HG03064 (cell line): ENCODE measurements around the gene ERICH2.

Experiments
- ATAC-seq: cut with Tn5 transposase; IDR thresholded peaks from one replicate; pipeline ENCODE4 v1.9.1; 2021; ENCODE audit warnings: low read depth; ENCODE audit not compliant: unreplicated experiment

The ERICH2 gene

GRCh38 chr2:170762760-170763159, 7.4 kb upstream of the ERICH2 start:
- no peak for ATAC-seq

DNA sequence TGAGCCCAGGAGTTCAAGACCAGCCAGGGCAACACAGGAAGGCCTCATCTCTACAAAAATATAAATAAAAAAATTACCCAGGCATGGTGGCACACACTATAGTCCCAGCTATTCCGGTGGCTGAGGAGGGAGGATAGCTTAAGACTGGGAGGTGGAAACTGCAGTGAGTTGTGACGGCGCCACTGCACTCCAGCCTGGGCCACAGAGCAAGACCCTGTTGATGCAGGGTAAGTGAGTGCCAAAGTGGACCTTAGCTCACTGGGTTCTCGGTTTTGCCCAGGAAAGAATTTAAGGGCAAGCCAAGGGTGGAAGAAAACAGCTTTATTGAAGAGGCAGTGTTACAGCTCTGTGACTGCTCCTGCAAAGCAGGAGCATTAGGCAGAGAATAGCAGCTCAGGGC, 6.9 kb upstream of the ERICH2 start:
- no peak for ATAC-seq

GRCh38 chr2:170764880-170765261, 5.3 kb upstream of the ERICH2 start:
- no peak for ATAC-seq

- ATAC-seq, result no peak
Observed at GRCh38 chr2:170766693-170767092, 3.5 kb upstream of the ERICH2 start.

- peak; percentile 76 for ATAC-seq
Observed at GRCh38 chr2:170770606-170771420, 635 bp downstream of the ERICH2 start.

DNA sequence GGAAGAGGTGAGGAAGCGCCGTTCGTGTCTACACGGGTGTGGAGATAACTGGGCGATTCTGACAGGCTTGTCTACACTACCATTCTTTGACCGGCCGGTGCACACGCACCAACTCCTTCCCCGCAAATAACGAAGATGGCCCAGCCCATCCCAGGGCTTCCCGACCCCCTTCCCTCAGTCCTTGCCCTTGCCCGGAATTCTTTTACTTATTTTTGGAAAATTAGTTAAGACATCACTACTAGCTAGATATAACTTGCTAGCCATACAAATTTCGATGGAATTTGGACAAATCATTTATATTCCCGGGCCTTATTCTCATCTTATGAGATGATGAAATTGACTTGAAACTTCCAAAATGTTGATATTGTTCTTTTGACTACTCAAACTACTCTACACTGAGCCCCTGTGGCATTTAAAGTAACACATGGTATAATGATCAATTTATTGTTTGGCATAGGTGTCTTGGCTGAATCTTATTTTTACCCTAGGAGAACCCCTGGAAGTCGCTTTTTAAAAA, 1.3 kb downstream of the ERICH2 start:
- ATAC-seq, result no peak

DNA sequence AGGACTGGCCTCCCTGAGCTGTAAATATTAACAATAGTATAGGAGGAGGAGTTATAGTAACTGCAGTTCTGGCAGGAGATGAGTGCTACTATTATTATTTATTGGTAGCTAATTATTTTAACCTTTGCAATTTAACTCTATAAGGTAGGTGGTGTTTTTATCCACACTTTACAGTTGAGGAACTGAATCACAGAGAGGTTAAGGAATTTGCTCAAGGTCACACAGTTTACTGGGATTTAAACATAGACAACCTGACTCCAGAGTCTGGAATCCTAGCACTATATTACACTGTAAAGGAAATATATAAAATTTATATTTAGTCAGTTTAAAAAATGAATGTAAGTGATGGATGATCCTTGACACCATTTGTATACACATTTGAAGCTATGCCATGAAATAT, 2.1 kb downstream of the ERICH2 start:
- ATAC-seq, result no peak

GRCh38 chr2:170774074-170774473, 3.9 kb downstream of the ERICH2 start:
- no peak for ATAC-seq

- no peak for ATAC-seq
Observed at GRCh38 chr2:170778900-170779299, 8.7 kb downstream of the ERICH2 start.

DNA sequence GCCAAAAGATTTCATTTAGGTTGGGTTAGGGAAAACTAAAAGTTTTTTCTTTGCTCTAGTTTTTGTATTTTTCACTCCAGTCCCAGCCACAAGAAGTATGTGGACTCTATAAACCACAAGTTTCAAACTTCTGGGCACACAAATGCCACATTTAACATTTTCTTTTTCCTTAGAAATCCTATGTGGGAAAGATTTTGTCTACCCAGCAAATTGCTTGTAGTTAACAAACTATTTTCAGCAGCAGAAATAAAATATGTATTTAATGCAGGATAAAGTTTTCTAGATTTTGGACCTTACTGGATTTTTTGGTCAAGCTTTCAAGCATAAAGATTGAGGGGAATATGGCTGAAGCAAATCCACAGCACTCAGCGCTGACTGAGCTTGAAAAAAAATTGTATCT, 9.1 kb downstream of the ERICH2 start:
- no peak for ATAC-seq

GRCh38 chr2:170782673-170783072, 12.5 kb downstream of the ERICH2 start:
- ATAC-seq, result no peak

- no peak for ATAC-seq
Observed at GRCh38 chr2:170783549-170783948, 13.4 kb downstream of the ERICH2 start.

DNA sequence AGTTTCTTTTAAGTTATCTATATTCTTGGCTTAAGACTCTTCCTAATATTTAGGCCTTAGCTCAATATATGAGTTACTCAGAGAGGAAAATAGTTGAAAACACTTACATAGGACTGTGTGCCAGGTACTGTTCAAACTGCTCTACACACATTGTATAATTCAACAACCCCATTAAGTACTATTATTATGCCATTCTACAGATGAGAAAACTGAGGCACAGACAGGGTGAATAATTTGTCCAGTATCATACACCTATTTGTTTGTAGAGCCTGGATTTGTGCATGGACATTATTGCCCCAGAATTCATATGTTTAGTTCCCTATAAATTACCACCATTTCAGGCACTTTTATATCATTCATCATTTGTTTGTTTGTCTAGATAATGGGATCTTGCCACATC, 28.8 kb downstream of the ERICH2 start:
- ATAC-seq, result no peak

GRCh38 chr2:170806548-170806947, 36.4 kb downstream of the ERICH2 start:
- ATAC-seq, result no peak

DNA sequence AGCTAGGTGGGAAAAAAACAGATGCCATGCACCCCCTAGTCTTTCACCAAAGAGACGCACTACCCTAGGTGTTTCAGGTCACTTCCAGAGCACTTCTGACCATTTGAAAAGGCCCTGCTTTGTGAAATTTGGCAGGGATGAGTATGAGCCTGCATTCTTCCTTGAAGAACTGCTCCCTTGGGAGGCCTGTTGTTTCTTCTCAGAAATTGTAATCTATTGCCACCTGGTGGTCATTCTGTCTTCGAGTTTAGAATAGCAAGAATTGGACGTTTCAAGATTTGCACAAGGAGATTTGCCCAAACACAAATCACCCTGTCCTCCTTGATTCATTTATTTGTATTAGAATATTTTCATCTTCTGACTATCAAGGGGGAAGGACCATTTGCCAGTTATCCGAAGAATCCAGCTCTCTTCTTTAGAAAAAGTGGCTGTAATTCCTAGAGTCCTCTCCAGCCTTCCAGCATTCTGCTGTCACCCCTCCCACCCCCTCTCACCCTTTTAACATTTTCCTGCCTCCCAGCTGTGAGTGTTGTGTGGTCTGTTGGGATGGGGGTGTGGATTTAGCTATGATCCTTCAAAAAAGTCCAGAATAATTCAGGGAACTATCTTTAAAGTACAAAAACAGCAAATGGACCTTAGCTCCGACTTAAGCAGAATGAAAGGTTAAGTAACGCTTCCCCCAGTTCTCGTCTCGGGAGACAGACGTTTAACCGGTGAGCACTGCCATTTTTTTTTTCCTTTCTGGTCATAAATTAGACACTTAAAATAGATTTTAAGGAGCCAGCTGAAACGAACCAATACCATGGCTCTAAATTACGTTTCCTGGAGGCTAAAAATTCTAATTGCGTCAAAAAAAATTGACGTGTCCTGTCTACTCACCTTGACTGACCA, 42.8 kb downstream of the ERICH2 start:
- ATAC-seq, result no peak

DNA sequence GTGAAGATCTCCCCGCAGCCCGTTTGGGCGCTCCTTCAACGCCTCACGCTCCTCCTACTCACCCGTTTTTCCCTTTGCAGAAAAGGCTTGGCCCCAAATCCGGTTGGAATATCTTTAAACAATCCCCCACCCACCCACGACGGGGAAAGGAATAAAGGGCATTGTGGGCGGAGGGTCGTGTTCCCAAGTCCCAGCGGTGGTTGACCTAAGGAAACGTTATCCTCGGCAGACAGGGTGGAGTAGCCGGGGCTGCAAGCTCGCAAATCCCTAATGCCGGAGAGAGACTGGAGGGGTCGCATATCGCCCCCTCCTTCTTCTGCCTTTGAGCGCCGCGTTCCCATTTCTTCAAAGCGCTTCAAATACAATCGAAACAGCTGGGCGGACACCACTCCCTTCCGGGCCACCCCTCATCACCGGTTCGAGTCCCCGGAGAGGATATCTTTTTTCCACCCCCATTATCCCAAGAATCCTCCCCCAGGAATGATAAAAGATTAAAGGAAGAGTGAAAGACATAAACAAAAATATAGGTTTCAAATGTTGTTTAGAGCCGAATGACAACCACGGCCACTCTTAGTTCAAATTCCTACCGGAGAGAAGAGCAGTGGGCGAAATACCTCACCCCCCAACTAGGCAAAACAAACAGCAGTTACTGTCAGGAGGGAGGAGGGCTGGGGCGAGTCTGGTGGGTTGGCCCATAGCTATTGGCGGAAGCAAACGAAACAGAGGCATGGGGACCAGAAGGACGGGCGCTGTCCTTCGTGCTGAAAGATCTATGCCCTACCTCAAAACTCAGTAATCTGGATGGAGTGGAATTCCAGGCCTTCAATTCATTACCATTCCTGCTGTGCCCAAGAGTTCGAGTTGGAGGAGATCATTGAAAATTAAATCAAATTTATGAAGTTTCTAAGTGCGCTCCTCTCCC, 43.7 kb downstream of the ERICH2 start:
- ATAC-seq, result no peak

- no peak for ATAC-seq
Observed at GRCh38 chr2:170814533-170815230, 44.5 kb downstream of the ERICH2 start.

- ATAC-seq, result no peak
Observed at GRCh38 chr2:170815311-170815710, 45.1 kb downstream of the ERICH2 start.

GRCh38 chr2:170815746-170816503, 45.7 kb downstream of the ERICH2 start:
- ATAC-seq, result no peak
